HEK293T (cell line): Measurements from ENCODE around the gene ALKAL2.

ENCODE experiments used
- CTCF ChIA-PET: fragments of 350-600 bp; formaldehyde crosslinking; extraction: SDS; loops from one replicate; lab custom pipeline; 2021; ENCODE audit warnings: antibody characterized with exemption, inconsistent platforms; lab: Yijun Ruan, JAX
- POLR2A ChIA-PET: fragments of 350-600 bp; formaldehyde crosslinking; extraction: SDS; loops from one replicate; lab custom pipeline; 2020; ENCODE audit warnings: antibody characterized with exemption, inconsistent platforms; lab: Yijun Ruan, JAX
- DNase-seq: peaks from one replicate; pipeline ENCODE4 v3.0.0; 2012; ENCODE audit warnings: mixed read lengths; ENCODE audit errors: extremely low spot score
- ARNT ChIP-seq: fragments of 450-650 bp; IDR thresholded peaks from 2 replicates; pipeline ENCODE4 v1.6.1; 2017; ENCODE audit warnings: mild to moderate bottlenecking
- BHLHE40 ChIP-seq: fragments of 450-650 bp; IDR thresholded peaks from 2 replicates; pipeline ENCODE4 v1.6.1; 2016; ENCODE audit warnings: mild to moderate bottlenecking, moderate library complexity, borderline replicate concordance
- CTBP1 ChIP-seq: fragments of 450-650 bp; IDR thresholded peaks from 2 replicates; pipeline ENCODE4 v1.6.1; 2016; ENCODE audit warnings: borderline replicate concordance
- ELF4 ChIP-seq: fragments of 450-650 bp; IDR thresholded peaks from 2 replicates; pipeline ENCODE4 v1.6.1; 2017; ENCODE audit warnings: antibody characterized with exemption
- FOXA1 ChIP-seq: fragments of 450-650 bp; IDR thresholded peaks from 2 replicates; pipeline ENCODE4 v1.6.1; 2016; ENCODE audit warnings: mild to moderate bottlenecking
- FOXK2 ChIP-seq: fragments of 450-650 bp; IDR thresholded peaks from 2 replicates; pipeline ENCODE4 v1.6.1; 2016; ENCODE audit warnings: mild to moderate bottlenecking
- FOXM1 ChIP-seq: fragments of 450-650 bp; IDR thresholded peaks from 2 replicates; pipeline ENCODE4 v1.6.1; 2017; ENCODE audit warnings: mild to moderate bottlenecking, borderline replicate concordance
- HDGF ChIP-seq: fragments of 450-650 bp; IDR thresholded peaks from 2 replicates; pipeline ENCODE4 v1.6.1; 2017; ENCODE audit warnings: antibody characterized with exemption, borderline replicate concordance
- L3MBTL2 ChIP-seq: fragments of 450-650 bp; conservative IDR thresholded peaks from 2 replicates; pipeline ENCODE4 v1.6.1; 2016; ENCODE audit warnings: mild to moderate bottlenecking
- LEF1 ChIP-seq: fragments of 450-650 bp; IDR thresholded peaks from 2 replicates; pipeline ENCODE4 v1.6.1; 2017; ENCODE audit warnings: mild to moderate bottlenecking, borderline replicate concordance
- NFRKB ChIP-seq: fragments of 450-650 bp; IDR thresholded peaks from 2 replicates; pipeline ENCODE4 v1.6.1; 2016; ENCODE audit warnings: mild to moderate bottlenecking, moderate library complexity
- PKNOX1 ChIP-seq: fragments of 450-650 bp; IDR thresholded peaks from 2 replicates; pipeline ENCODE4 v1.6.1; 2016
- SP1 ChIP-seq: fragments of 450-650 bp; IDR thresholded peaks from 2 replicates; pipeline ENCODE4 v1.6.1; 2017
- SUZ12 ChIP-seq: fragments of 450-650 bp; IDR thresholded peaks from 2 replicates; pipeline ENCODE4 v1.6.1; 2016; ENCODE audit warnings: mild to moderate bottlenecking
- TARDBP ChIP-seq: fragments of 450-650 bp; IDR thresholded peaks from 2 replicates; pipeline ENCODE4 v1.6.1; 2016
- ZNF384 ChIP-seq: fragments of 450-650 bp; IDR thresholded peaks from 2 replicates; pipeline ENCODE4 v1.6.1; 2016

ALKAL2 gene

GRCh38 chr2:282371-283263 lies 5.3 kb downstream of the ALKAL2 start:
- TF ChIP-seq ARNT (no peak), L3MBTL2 (no peak), CTBP1 (no peak), SP1 (no peak), FOXA1 (no peak), LEF1 (no peak), PKNOX1 (no peak), NFRKB (no peak), ELF4 (no peak)
- ChIA-PET CTCF (no interaction called here), POLR2A (no interaction called here)
- no peak for DNase-seq

DNA sequence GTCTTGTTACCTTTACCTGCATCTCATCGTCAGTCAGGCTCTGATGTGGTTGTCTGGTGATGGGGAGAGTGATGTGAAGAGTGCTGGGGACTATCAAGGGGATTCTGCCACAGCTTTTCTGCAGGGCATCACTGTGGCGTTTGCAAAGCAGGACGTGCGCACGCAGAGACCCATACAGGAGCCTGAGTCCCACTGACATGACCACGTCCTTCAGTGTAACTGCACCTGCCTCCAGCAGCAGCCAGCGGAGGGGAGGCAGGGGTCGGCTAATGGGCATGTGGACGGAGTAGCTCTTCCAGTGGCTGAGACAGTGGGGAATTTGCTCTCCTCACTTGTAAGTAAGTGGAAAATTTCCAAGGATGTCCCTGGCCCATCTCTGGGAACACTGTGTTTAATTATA lies 6.5 kb downstream of the ALKAL2 start:
- TF ChIP-seq FOXM1 (no peak), ELF4 (no peak), FOXA1 (no peak)
- no peak for DNase-seq
- CTCF ChIA-PET = no interaction called here
- POLR2A ChIA-PET = no interaction called here

DNA sequence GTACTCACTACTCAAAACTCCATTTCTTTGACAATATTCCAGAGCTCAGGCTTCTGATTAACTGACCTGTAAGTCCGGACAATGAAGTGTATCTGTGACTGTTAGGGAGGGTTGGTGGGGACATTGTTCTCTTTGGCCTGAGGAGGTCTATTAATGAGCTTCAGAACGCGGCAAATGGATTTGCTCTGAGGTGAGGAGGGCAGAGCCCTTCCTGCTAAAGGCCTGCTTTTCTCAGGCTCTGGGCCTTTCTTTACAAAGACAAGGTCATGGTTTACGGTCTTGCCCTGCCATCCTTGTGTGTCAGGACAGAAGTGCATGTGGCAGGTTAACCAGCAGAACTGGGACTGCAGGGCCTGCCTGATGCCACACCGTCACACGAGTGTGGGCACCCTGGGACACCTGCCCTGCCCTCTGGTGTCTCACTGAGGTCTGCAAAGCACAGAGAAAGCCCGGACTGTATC lies 7.2 kb downstream of the ALKAL2 start:
- no peak for DNase-seq
- TF ChIP-seq L3MBTL2 (no peak), FOXM1 (no peak), FOXK2 (no peak), ZNF384 (no peak), LEF1 (no peak), NFRKB (no peak), CTBP1 (no peak), BHLHE40 (no peak), SUZ12 (no peak), HDGF (no peak), PKNOX1 (no peak), ELF4 (no peak), SP1 (no peak), TARDBP (no peak)
- CTCF ChIA-PET = no interaction called here
- POLR2A ChIA-PET = no interaction called here

DNA sequence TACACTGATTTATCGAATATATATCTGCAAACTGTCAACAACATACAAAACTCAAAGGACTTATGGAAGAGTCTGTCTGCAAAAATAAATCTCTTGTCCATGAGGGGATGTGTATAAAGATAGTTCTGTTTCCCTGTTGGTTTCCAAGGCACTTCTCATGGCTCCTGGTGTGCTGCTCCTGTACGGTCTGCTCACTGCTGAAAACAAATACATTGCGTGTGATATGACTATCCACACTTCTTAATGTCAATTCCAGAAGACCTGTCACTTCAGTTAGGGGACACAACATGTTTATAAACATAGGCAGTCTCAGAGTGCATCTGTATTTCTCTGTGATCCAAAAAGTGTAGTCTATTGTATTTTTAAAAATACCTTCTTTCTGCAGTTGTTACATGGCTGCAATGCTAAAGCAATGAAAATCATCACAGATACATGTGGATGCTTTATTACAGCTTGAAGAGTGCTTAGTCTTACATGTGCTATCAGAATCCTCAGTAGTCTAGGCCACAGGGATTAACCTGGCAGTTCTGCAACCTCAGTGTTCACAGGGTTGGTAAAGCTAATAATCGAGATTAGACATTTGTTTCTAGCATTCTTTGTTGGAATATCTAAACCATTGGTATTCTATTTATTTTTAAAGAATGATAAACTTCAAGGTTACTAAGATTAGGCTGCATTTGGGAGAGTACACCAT lies 7.8 kb downstream of the ALKAL2 start:
- CTCF ChIA-PET = no interaction called here
- POLR2A ChIA-PET = no interaction called here
- DNase-seq = no peak
- no peak for TF ChIP-seq ARNT
- TF ChIP-seq FOXA1 = no peak
- no peak for TF ChIP-seq LEF1
- no peak for TF ChIP-seq NFRKB
- TF ChIP-seq HDGF = no peak

GRCh38 chr2:279366-279765 lies 8.5 kb downstream of the ALKAL2 start:
- POLR2A ChIA-PET = no interaction called here
- CTCF ChIA-PET = no interaction called here
- TF ChIP-seq ARNT (no peak), PKNOX1 (no peak), HDGF (no peak), L3MBTL2 (no peak), LEF1 (no peak), FOXK2 (no peak), ELF4 (no peak), CTBP1 (no peak), ZNF384 (no peak), FOXA1 (no peak)
- no peak for DNase-seq

DNA sequence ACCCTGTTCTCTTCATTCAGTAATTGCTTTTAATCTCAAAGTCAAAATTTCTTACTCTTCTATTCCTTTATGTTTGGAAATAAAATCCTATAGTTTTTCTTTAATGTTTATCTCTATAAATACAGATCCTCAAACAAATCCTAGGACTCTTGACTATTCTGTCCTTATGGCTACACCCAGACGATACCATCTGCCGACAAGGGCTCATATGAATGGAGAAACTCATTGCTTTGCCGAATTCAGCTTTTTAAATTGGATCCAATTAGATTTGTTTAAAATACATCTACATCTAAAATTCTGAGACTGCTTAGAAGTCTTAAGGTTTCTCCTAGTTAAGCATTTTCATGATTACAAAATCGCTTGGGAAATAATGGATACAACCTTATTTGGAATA lies 9.0 kb downstream of the ALKAL2 start:
- CTCF ChIA-PET = no interaction called here
- no peak for TF ChIP-seq HDGF
- TF ChIP-seq FOXK2 = no peak
- TF ChIP-seq TARDBP = no peak
- TF ChIP-seq NFRKB = no peak
- TF ChIP-seq FOXA1 = no peak
- TF ChIP-seq CTBP1 = no peak
- POLR2A ChIA-PET = no interaction called here
- DNase-seq = no peak
